NCI-H2029 treated with DMSO at 0.1 percent for 48 hours (cell line): ENCODE measurements around the gene MACROD2.

Experiments used
- DNase-seq: peaks from one replicate; lab custom pipeline; 2025; lab: John Stamatoyannopoulos, UW

The MACROD2 gene

GRCh38 chr20:14820771-14821170, 825.5 kb downstream of the MACROD2 start:
- DNase-seq: no peak

- DNase-seq: no peak
These were observed 825.9 kb downstream of the MACROD2 start for GRCh38 chr20:14821251-14821650.

- no peak for DNase-seq
These were observed 829.7 kb downstream of the MACROD2 start for GRCh38 chr20:14824996-14825395.

- no peak for DNase-seq
These were observed 831.4 kb downstream of the MACROD2 start for GRCh38 chr20:14826543-14827313.

- no peak for DNase-seq
These were observed 833.1 kb downstream of the MACROD2 start for GRCh38 chr20:14828459-14828858.

- peak; percentile 90 for DNase-seq
These were observed 834.6 kb downstream of the MACROD2 start for GRCh38 chr20:14829906-14830305.

- peak; percentile 42 for DNase-seq
These were observed 835.1 kb downstream of the MACROD2 start for GRCh38 chr20:14830466-14830865.

- no peak for DNase-seq
These were observed 835.6 kb downstream of the MACROD2 start for GRCh38 chr20:14830899-14831298.

- DNase-seq: no peak
These were observed 837.3 kb downstream of the MACROD2 start for GRCh38 chr20:14832630-14833029.

GRCh38 chr20:14838663-14839628, 843.6 kb downstream of the MACROD2 start:
- peak; percentile 64 for DNase-seq

GRCh38 chr20:14845199-14846160, 850.2 kb downstream of the MACROD2 start:
- DNase-seq: no peak

GRCh38 chr20:14848806-14849205, 853.5 kb downstream of the MACROD2 start:
- DNase-seq: no peak

- peak; percentile 33 for DNase-seq
These were observed 857.8 kb downstream of the MACROD2 start for GRCh38 chr20:14853079-14853478.

- no peak for DNase-seq
These were observed 859.9 kb downstream of the MACROD2 start for GRCh38 chr20:14855171-14855570.

- no peak for DNase-seq
These were observed 864.3 kb downstream of the MACROD2 start for GRCh38 chr20:14859627-14860026.

- peak; percentile 89 for DNase-seq
These were observed 865.1 kb downstream of the MACROD2 start for GRCh38 chr20:14860410-14860814.

GRCh38 chr20:14861028-14861699, 865.8 kb downstream of the MACROD2 start:
- no peak for DNase-seq

- DNase-seq: no peak
These were observed 869.9 kb downstream of the MACROD2 start for GRCh38 chr20:14865169-14865568.

- no peak for DNase-seq
These were observed 870.4 kb downstream of the MACROD2 start for GRCh38 chr20:14865731-14866130.

- DNase-seq: no peak
These were observed 871.7 kb downstream of the MACROD2 start for GRCh38 chr20:14866841-14867514.
